Measurements from ENCODE around the gene RSPH1. TPM values are rescaled to one million over a fixed set of nuclear protein-coding genes. Genes with fewer than 3 reads are reported as not detected.

RSPH1 gene
- total and polyA plus RNA-seq, 2 of the 4 experiments (the other 2 are of a cell fraction), result not detected

GRCh38 chr21:42447182-42447581 is 48.8 kb downstream of the RSPH1 start:
- Histone ChIP-seq H2BK5ac (ENCODE audit: low read depth, low read length, poor library complexity, severe bottlenecking) (no peak overlapping the region), H3K79me1 (ENCODE audit: low read depth in 1 of 2, low read length in 2 of 2) (no peaks in the 10 kb centered on the region), H4K5ac (ENCODE audit: low read depth, low read length) (no peak overlapping the region), H3K4me1 (ENCODE audit: control insufficient read depth, insufficient read depth, low read length) (no peaks in the 10 kb centered on the region), H3K27me3 (ENCODE audit: control insufficient read depth, insufficient read depth, low read length) (no peaks in the 10 kb centered on the region), H3K4ac (ENCODE audit: low read depth, low read length) (no peak overlapping the region), H2AFZ (replicated peaks; ENCODE audit: low read length, poor library complexity) (no peak overlapping the region), H4K8ac (ENCODE audit: low read depth in 2 of 2, low read length in 2 of 2) (no peak overlapping the region), H2AK5ac (ENCODE audit: low read depth, low read length) (no peak overlapping the region), H3K27ac (ENCODE audit: insufficient read depth, low read length) (no peak overlapping the region), H2BK20ac (ENCODE audit: low read depth, low read length) (no peak overlapping the region), H3K9me1 (ENCODE audit: insufficient read depth, low read length) (no peaks in the 10 kb centered on the region), H2BK15ac (ENCODE audit: low read depth, low read length) (no peak overlapping the region), H3K14ac (replicated peaks; ENCODE audit: low read depth, low read length) (no peak overlapping the region), H2AK9ac (replicated peaks; ENCODE audit: low read depth, low read length, poor library complexity) (no peak overlapping the region), H3K9ac (ENCODE audit: low read depth, low read length) (no peak overlapping the region), H3K4me3 (ENCODE audit: insufficient read depth, low read depth, low read length) (no peak overlapping the region), H3K23ac (ENCODE audit: low read depth, low read length) (no peak overlapping the region), H3K36me3 (ENCODE audit: control insufficient read depth, insufficient read depth, low read length) (no peaks in the 10 kb centered on the region), H4K91ac (ENCODE audit: insufficient read depth, low read depth, low read length) (no peak overlapping the region), H3K4me2 (ENCODE audit: low read depth, low read length) (no peak overlapping the region), H3K18ac (ENCODE audit: low read depth, low read length) (no peak overlapping the region), H3K9me3 (ENCODE audit: control insufficient read depth, insufficient read depth, low read length) (no peaks in the 10 kb centered on the region), H4K20me1 (ENCODE audit: insufficient read depth, low read length) (no peaks in the 10 kb centered on the region), H2BK120ac (ENCODE audit: low read depth, low read length) (no peak overlapping the region), H3K56ac (ENCODE audit: extremely low read depth, insufficient read depth, low read length) (no peak overlapping the region)
- in situ Hi-C loops (cut with MboI; ENCODE audit: low sequenced_read_pairs), result no loop called here
- dilution Hi-C loops (cut with HindIII; ENCODE audit: low sequenced_read_pairs, unreplicated experiment), result no loop called here
- no peak for DNase-seq
- CTCF ChIA-PET, result no interaction called here
- POLR2A ChIA-PET (ENCODE audit: unreplicated experiment), result no interaction called here
- WGBS, 2 experiments (ENCODE audit: extremely low coverage in 2 of 2, insufficient read length in 1 of 2), result 41% methylated on average over 3 of the region's 14 CpGs; no CpG with 5 or more reads in 1 of the 2 experiments
- BruUV-seq (replicated peaks), result no TSS peak
- intact Hi-C loops (cut with micrococcal nuclease), result no loop called here
- ATAC-seq (ENCODE audit: low read depth), result no peak
- no peak for TF ChIP-seq CEBPB (IDR thresholded peaks at IDR 0.05; ENCODE audit: low read depth, low read length)
- TF ChIP-seq USF2 (IDR thresholded peaks at IDR 0.05; ENCODE audit: low read depth, low read length), result no peak
- no peak for TF ChIP-seq MAFK (IDR thresholded peaks at IDR 0.05; ENCODE audit: low read depth, low read length)
- TF ChIP-seq RCOR1 (IDR thresholded peaks at IDR 0.05; ENCODE audit: insufficient replicate concordance, low read length), result no peak
- no peak for TF ChIP-seq SMC3 (IDR thresholded peaks at IDR 0.05; ENCODE audit: low read depth, low read length)
- no peak for TF ChIP-seq CHD1 (IDR thresholded peaks at IDR 0.05; ENCODE audit: low read depth, low read length)
- no peak for TF ChIP-seq RFX5 (IDR thresholded peaks at IDR 0.05; ENCODE audit: low read depth, low read length)
- no peak for TF ChIP-seq BHLHE40 (IDR thresholded peaks at IDR 0.05; ENCODE audit: low read depth, low read length)

Measured in IMR-90 (cell line).